K562 (cell line): ENCODE results near the gene ABCA10. TPM values are rescaled to one million over a fixed set of nuclear protein-coding genes. Genes with fewer than 3 reads are reported as not detected.

Experiments
- ARHGAP35 ChIP-seq: fragments of 450-650 bp; IDR thresholded peaks from 2 replicates; pipeline ENCODE4 v1.6.1; 2018; ENCODE audit not compliant: partially characterized antibody
- ARID3A ChIP-seq: IDR thresholded peaks from 2 replicates; pipeline ENCODE4 v1.6.1; 2012; ENCODE audit warnings: low read depth, low read length, improper control_type of control experiment, borderline replicate concordance
- ATF7 ChIP-seq: fragments of 450-650 bp; IDR thresholded peaks from 2 replicates; pipeline ENCODE4 v1.7.1; 2014; ENCODE audit warnings: mild to moderate bottlenecking, moderate library complexity
- BRD4 ChIP-seq: fragments of 200-600 bp; sonication (generic); IDR thresholded peaks from 2 replicates; pipeline ENCODE4 v1.6.1; 2017; ENCODE audit warnings: inconsistent platforms
- CCAR2 ChIP-seq: fragments of 200-400 bp; formaldehyde crosslinking; IDR thresholded peaks from 2 replicates; pipeline ENCODE4 v1.6.1; 2017; ENCODE audit warnings: mild to moderate bottlenecking, low read depth, low read length
- GTF2A2 ChIP-seq: IDR thresholded peaks from 2 replicates; pipeline ENCODE4 v1.6.1; 2016; ENCODE audit warnings: mild to moderate bottlenecking, missing genetic modification characterization, missing compliant biosample characterization
- HLTF ChIP-seq: fragments of 450-650 bp; IDR thresholded peaks from 2 replicates; pipeline ENCODE4 v1.6.1; 2016
- JUND ChIP-seq, 2 experiments: IDR thresholded peaks; 2 replicates in 1 of 2; 3 replicates in 1 of 2; pipeline ENCODE4 v1.6.1; 2011; ENCODE audit warnings: borderline replicate concordance in 2 of 2, low read depth in 2 of 2, low read length in 2 of 2, improper control_type of control experiment in 1 of 2, missing biosample characterization in 1 of 2, missing genetic modification characterization in 1 of 2, missing genetic modification reagents in 1 of 2
- MNT ChIP-seq, 2 experiments: fragments of 450-650 bp; conservative IDR thresholded peaks; 2 replicates each; pipeline ENCODE4 v1.6.1; 2017; ENCODE audit warnings: mild to moderate bottlenecking in 2 of 2, moderate library complexity in 2 of 2
- NKRF ChIP-seq: fragments of 450-650 bp; IDR thresholded peaks from 2 replicates; pipeline ENCODE4 v1.6.1; 2016; ENCODE audit warnings: borderline replicate concordance
- RBFOX2 ChIP-seq: fragments of 200-400 bp; formaldehyde crosslinking; IDR thresholded peaks from 2 replicates; pipeline ENCODE4 v1.6.1; 2017; ENCODE audit warnings: low read depth, mild to moderate bottlenecking, low read length, moderate library complexity
- RFX1 ChIP-seq: fragments of 450-650 bp; IDR thresholded peaks from 2 replicates; pipeline ENCODE4 v1.6.1; 2016; ENCODE audit warnings: mild to moderate bottlenecking, moderate library complexity
- ZBED1 ChIP-seq: IDR thresholded peaks from 2 replicates; pipeline ENCODE4 v1.6.1; 2014
- ZNF316 ChIP-seq: fragments of 450-650 bp; IDR thresholded peaks from 2 replicates; pipeline ENCODE4 v1.6.1; 2016
- ZNF408 ChIP-seq: fragments of 250-450 bp; sonication (Bioruptor Pico); IDR thresholded peaks from 2 replicates; pipeline ENCODE4 v1.4.0; 2020; ENCODE audit warnings: low read depth, mild to moderate bottlenecking, moderate library complexity
- ZNF592 ChIP-seq: fragments of 450-650 bp; IDR thresholded peaks from 2 replicates; pipeline ENCODE4 v1.6.1; 2017; ENCODE audit warnings: antibody characterized with exemption, mild to moderate bottlenecking
- polyA plus RNA-seq, 8 experiments: library from polyadenylated mRNA; depleted of rRNA in 4 of 8; stranded (reverse) in 5 of 8; unstranded in 3 of 8; fragments of >200 nt; fragmentation: Nextera tagmentation in 2 of 8; fragmentation: Illumina TruSeq in 1 of 8; extraction: Ambion mirVana in 2 of 8; extraction: Trizol in 1 of 8; gene quantifications; 2 replicates each; pipeline versions ENCODE4 v1.2.1 to v1.2.3, GENCODE V29; 2011 to 2014; ENCODE audit warnings: inconsistent platforms in 1 of 8, missing spikeins in 1 of 8
- total RNA-seq, 7 experiments: library from RNA; depleted of rRNA in 6 of 7; stranded (reverse); fragments of >200 nt in 6 of 7; fragmentation: Illumina TruSeq in 2 of 7; extraction: Trizol in 2 of 7; gene quantifications; 2 replicates each; pipeline versions ENCODE4 v1.2.1 to v1.2.3, GENCODE V29; 2011 to 2021; ENCODE audit warnings: low replicate concordance in 1 of 7

The ABCA10 gene
- total and polyA plus RNA-seq, 9 of the 15 experiments (the other 6 are each of a cell fraction or from before 2014, with no cell fraction given) = 0.04 to 0.45 (median 0.15) TPM; not detected in 1

- TF ChIP-seq CCAR2 (no peak), ZBED1 (no peak), RBFOX2 (peak; percentile 37; the same call in 1 of the 2 replicates), HLTF (no peak), ARHGAP35 (no peak), ZNF316 (no peak), ARID3A (no peak), NKRF (no peak), ATF7 (peak; percentile 66; the same call in 1 of the 2 replicates), MNT (conservative IDR thresholded peaks at IDR 0.05) (no peak), GTF2A2 (no peak), RFX1 (peak; percentile 19; the same call in 1 of the 2 replicates), ZNF408 (CRISPR knock-in tag) (no peak), BRD4 (peak; percentile 72; the same call in 1 of the 2 replicates), JUND (IDR thresholded peaks at IDR 0.05; ENCODE audit: borderline replicate concordance, low read depth, low read length) (peak; percentile 92), JUND (tag; IDR thresholded peaks at IDR 0.05; ENCODE audit: borderline replicate concordance, low read depth, low read length) (peak; percentile 86; the same call in 1 of the 3 replicates), ZNF592 (peak; percentile 77)
These were observed 52.8 kb downstream of the ABCA10 start (continued) for GRCh38 chr17:69175625-69176456.
